Kidney glomerular epithelial cell (primary cell): ENCODE measurements around the gene DNAAF5.

ENCODE experiments used
- DNase-seq: peaks from one replicate; lab custom pipeline; 2025; lab: John Stamatoyannopoulos, UW

The DNAAF5 gene

GRCh38 chr7:726084-726853 is at the start of gene DNAAF5:
DNAAF5 (plus strand) TSS chr7:726699; CDS start chr7:726721, 22 bp downstream.
- DNase-seq = peak; percentile 45

GRCh38 chr7:676972-677385 is 49.5 kb upstream of the DNAAF5 start:
- DNase-seq = no peak

DNA sequence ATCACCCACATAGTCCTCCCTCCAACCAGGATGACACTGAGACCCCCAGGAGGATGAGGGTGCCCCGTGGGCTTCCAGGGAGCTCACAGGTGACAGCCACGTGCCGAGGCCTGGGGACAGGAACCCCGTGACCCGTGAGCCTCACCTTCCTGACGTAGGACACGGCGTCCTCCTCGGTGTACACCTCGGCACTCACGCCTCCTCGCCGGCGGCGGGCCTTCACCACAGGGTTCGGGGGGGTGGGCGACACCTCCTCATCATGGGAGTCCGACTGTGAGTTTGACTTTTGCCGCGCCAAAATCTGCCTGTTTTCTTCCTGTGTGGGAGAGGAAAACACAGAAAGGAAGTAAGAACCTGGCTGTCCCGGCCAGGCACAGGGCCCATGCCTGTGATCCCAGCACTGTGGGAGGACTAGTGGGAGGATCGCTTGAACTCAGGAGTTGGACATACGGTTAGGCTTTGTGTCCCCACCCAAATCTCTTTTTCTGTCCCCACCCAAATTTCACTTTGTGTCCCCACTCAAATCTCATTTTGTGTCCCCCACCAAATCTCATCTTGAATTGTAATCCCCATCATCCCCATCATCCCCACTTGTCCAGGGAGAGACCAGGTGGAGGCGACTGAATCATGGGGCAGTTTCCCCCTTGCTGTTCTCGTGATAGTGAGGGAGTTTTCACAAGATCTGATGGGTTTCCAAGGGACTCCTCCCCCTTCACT is 45.9 kb upstream of the DNAAF5 start:
- no peak for DNase-seq

GRCh38 chr7:681551-682307 is 44.8 kb upstream of the DNAAF5 start:
- no peak for DNase-seq

DNA sequence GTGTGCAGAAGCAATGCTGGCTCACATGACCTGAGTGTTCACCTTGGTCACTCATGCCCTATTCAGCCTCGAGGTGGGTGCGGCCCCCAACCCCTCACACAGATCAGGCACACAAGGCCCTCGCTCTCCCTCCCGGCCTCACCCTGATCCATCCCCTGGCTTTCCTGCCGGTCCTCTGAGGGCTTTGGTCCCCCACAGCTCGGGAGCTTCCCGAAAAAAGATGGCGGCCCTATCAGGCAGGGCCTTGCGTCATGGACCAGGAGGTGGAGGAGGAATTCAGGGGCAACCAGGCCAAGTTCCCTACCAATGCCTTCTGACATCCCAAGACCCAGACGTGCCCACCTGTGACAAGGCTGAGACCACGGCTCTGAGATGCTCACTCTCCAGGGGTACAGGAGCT is 43.7 kb upstream of the DNAAF5 start:
- DNase-seq = no peak

DNA sequence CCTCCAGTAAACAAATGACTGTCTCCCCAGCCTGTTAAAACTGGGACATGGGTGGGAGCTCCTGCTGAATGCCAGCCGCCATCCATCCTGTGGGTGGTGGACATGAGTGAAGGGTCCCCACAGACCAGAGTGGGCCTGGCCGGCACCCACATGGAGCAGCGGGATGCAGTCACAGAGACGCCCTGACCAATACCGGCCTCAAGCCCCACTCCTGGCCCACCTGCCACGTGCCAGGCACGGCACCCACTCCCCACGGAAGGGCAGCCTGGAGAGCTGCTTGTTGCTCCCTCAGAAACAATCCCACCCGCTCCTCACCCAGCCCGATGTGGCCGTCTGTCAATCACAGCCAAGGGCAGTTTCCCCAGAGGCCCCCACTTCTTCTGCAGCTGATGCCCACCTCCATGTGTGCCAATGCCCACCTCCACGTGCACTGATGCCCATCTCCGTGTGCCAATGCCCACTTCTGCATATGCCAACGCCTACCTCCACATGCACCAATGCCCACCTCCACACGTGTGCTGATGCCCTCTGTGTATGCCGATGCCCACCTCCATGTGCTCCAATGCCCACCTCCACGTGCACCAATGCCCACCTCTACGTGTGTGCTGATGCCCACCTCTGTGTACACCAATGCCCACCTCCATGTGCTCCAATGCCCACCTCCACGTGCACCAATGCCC is 42.8 kb upstream of the DNAAF5 start:
- no peak for DNase-seq

- DNase-seq = no peak
Observed at GRCh38 chr7:684416-684815, 42.1 kb upstream of the DNAAF5 start.

- no peak for DNase-seq
Observed at GRCh38 chr7:685540-685939, 41.0 kb upstream of the DNAAF5 start.

DNA sequence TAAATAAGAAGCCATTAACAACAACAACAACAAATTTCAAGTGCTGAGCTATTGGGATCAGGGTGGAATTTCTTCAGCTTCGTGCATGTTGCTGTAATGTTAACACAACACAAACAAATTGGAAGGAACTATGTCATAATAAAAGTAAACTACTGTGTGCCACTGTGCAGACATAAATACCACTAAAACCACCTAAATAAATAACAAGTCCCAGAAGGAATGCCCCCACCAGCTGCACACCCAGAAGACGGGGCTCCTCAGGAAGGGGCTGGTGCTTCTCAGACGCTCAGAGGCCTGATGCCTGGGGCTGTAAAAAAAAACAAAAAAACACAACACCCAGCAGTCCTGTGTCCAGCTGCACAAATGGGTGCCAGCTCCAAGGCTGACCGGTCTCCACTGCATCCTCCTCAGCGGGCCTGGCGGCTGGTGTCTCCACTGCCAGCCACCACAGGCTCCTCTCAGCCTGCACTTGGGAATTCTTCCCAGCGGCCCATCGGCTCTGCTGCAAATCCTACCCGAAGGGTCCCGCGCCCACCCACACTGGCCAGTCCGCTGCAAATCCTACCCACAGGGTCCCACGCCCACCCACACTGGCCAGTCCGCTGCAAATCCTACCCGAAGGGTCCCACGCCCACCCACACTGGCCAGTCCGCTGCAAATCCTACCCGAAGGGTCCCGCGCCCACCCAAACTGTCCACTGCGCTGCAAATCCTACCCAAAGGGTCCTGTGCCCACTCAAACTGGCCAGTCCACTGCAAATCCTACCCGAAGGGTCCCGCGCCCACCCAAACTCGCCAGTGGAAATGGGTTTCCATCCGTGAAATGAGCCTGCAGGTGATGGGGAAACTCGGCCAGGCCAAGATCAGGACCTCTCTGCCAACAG is 35.8 kb upstream of the DNAAF5 start:
- no peak for DNase-seq

GRCh38 chr7:691361-692045 is 35.0 kb upstream of the DNAAF5 start:
- DNase-seq = no peak

GRCh38 chr7:693280-693679 is 33.2 kb upstream of the DNAAF5 start:
- DNase-seq = no peak

DNA sequence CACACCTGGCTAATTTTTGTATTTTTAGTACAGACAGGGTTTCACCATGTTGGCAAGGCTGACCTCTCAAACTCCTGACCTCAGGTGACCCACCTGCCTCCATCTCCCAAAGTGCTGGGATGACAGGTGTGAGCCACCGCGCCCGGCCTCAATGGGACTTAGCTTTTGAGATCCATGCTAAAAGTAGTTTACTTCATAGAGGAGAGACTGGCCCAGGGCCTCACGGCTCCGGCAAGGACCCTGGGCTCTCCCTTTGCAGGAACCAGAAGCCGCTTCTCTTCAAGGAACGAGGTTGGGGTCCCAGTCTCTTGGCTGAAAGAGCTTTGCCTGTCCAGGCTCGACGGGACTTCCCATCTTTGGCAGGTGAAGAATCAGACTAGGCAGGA is 30.1 kb upstream of the DNAAF5 start:
- DNase-seq = no peak

DNA sequence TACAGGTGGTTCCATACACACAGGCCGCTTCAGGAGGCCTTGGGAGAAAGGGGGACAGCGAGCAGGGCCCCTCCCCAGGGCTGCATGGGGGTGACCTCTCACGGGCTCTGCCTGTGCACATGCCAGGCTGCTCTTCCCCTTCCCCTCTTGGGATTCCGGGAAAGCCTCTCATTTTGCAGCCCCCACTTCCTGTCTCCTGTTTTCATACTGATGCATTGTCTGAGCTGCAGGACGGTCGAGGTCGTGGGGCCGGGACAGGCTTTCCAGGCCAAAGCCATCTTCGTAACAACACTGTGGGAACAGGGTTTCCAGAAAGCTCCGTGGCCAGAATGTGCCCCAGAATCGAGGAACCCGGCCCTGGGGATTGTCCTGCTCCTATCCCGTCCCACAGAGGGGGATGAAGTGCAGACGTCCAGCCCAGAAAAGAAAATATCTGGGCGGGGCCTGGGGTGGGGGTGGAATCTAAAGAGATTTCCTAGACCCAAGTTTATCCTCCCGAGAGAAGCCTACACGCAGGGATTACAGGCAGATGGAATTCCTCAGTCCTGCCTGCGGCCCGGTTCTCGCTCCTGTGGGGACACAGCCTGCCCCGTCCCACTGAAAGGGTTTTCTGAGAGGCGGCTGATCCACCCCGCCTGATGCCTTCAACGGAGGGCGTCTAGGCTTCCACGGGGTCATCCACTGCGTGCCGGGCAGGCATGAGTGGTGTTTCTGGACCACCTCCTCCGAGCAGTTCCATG is 29.5 kb upstream of the DNAAF5 start:
- DNase-seq = no peak

DNA sequence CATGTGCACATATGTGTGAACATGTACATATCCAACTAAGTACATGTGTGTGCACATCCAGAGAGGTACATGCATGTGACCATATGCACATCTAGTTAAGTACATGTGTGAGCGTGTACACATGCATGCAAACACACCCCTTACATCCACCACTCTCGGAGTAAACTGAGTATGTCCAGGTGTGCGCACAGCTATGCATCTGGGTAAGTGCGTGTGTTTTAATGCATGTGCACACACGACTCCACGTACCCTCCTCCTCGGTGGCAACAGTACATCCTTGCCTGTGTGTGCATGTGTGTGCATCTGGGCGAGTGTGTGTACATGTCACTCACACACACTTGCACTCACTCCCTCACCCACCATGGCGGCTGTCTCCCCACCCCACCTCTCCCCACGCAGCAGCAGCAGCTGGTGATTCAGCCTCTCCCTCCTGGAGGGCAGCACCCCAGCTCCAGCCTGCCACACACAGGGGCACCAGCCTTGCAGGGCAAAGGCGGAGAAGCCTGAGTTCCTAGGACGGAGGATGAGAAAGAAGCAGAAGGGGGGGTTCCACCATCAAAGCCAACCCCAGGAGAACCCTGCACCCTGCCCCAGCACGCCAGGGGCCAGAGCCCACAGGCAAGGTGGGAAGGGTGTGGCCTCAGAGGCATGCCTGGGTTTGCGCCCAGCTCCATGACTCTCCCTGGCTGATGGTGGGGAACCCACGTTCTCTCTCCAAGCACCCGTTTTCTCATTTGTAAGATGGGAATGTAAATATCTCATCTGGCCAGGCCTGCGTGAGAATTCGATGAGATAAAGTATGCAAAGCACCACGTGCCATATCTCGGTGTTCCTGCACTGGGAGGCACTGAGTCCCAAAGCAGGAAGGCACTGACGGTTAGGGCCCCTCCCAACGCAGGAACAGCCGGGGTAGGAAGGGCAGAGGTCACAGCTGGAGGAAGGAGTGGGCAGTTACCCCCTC is 27.7 kb upstream of the DNAAF5 start:
- no peak for DNase-seq

GRCh38 chr7:699476-700170 is 26.9 kb upstream of the DNAAF5 start:
- no peak for DNase-seq

GRCh38 chr7:701086-701671 is 25.3 kb upstream of the DNAAF5 start:
- DNase-seq = no peak

GRCh38 chr7:703049-703448 is 23.4 kb upstream of the DNAAF5 start:
- no peak for DNase-seq

- DNase-seq = no peak
Observed at GRCh38 chr7:706721-707120, 19.8 kb upstream of the DNAAF5 start.
